Esophagus muscularis mucosa (tissue), 4 donors: Measurements from ENCODE around the gene MYL3. TPM values are rescaled to one million over a fixed set of nuclear protein-coding genes. Genes with fewer than 3 reads are reported as not detected.
A peak's percentile ranks its signal among the peaks of the same experiment; 100 is the strongest.

Experiments used
- DNase-seq: peaks from one replicate; pipeline ENCODE4 v3.0.0-alpha.2; 2017; ENCODE audit errors: extremely low spot score
- H3K27ac ChIP-seq, 4 donors: fragments of 200-600 bp; sonication (generic); replicated peaks in 1 of 4; 1 replicate in 3 of 4; 2 replicates in 1 of 4; pipeline ENCODE4 v1.5.1; 2016 to 2019; ENCODE audit warnings: mild to moderate bottlenecking in 1 of 4
- H3K27me3 ChIP-seq, 4 donors: fragments of 200-600 bp; sonication (generic); one replicate each; pipeline versions ENCODE4 v1.5.1 to v1.6.0; 2016 to 2019
- H3K36me3 ChIP-seq, 4 donors: fragments of 200-600 bp; sonication (generic); one replicate each; pipeline ENCODE4 v1.5.1; 2016 to 2019
- H3K4me1 ChIP-seq, 4 donors: fragments of 200-600 bp; sonication (generic); one replicate each; pipeline ENCODE4 v1.5.1; 2016 to 2019
- H3K4me3 ChIP-seq, 4 donors: fragments of 200-600 bp; sonication (generic); 1 replicate in 2 of 4; 2 replicates in 2 of 4; pipeline ENCODE4 v1.5.1; 2016 to 2019; ENCODE audit warnings: mild to moderate bottlenecking in 4 of 4, moderate library complexity in 1 of 4
- H3K9me3 ChIP-seq, 4 donors: fragments of 200-600 bp; sonication (generic); 1 replicate in 3 of 4; 2 replicates in 1 of 4; pipeline ENCODE4 v1.5.1; 2016 to 2019
- EP300 ChIP-seq: sonication (generic); formaldehyde crosslinking; IDR thresholded peaks from one replicate; pipeline ENCODE4 v1.6.1; 2017; ENCODE audit warnings: antibody characterized with exemption
- POLR2A ChIP-seq: fragments of 450-650 bp; IDR thresholded peaks from one replicate; pipeline ENCODE4 v1.6.1; 2017; ENCODE audit warnings: antibody characterized with exemption, moderate library complexity, mild to moderate bottlenecking, low read depth
- POLR2AphosphoS5 ChIP-seq, 2 donors: sonication (generic); formaldehyde crosslinking; IDR thresholded peaks; one replicate each; pipeline ENCODE4 v1.6.1; 2017; ENCODE audit warnings: antibody characterized with exemption in 2 of 2
- WGBS: methylation state at CpG from one replicate; pipeline ENCODE4 v1.1.5; 2018; 5-methylcytosine and 5-hydroxymethylcytosine counted together
- intact Hi-C: fragments of 100-400 bp; cut with DNase I; formaldehyde crosslinking; loops from one replicate; pipeline ENCODE4 v1.15.1; 2023
- total RNA-seq, 4 donors: library from RNA; depleted of rRNA; stranded (reverse); fragments of >200 nt; gene quantifications; one replicate each; pipeline versions ENCODE4 v1.1.0 to v1.2.1, GENCODE V29; 2016
- TF ChIP-seq, protein P1 (sequence below), 3 experiments: fragments of 200-600 bp in 2 of 3; fragments of 450-650 bp in 1 of 3; sonication (generic) in 2 of 3; IDR thresholded peaks; one replicate each; pipeline ENCODE4 v1.5.1; 2017 to 2019; ENCODE audit warnings: antibody characterized with exemption in 3 of 3, mild to moderate bottlenecking in 2 of 3, moderate library complexity in 1 of 3

The MYL3 gene
- total RNA-seq, 4 donors from 2014 or later = 0.83 to 13.0 (median 7.7) TPM

DNA sequence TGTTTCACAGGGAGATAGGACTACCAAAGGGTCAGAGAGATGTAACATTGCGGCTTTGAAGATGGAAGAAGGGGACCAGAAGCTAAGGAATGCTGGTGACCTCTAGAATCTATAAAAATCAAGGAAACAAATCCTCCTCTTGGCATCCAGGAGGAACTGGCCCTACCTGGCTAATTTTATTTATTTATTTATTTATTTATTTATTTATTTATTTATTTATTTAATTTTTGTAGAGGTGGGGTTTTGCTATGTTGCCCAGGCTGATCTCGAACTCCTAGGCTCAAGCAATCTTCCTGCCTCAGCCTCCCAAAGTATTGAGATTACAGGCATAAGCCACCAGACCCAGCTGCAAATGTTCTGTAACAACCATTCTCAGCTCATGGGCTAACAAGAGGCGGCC, 19.7 kb downstream of the MYL3 start:
- no peak for TF ChIP-seq POLR2AphosphoS5 (IDR thresholded peaks at IDR 0.05)
- no peak for TF ChIP-seq EP300
- no peak overlapping the region for H3K27ac ChIP-seq
- H3K27me3 ChIP-seq = no peaks in the 10 kb centered on the region
- intact Hi-C loops = no loop called here
- no peak overlapping the region for H3K4me3 ChIP-seq
- peaks cover 0 to 5% (median 0%) of the 10 kb centered on the region in 4 donors for H3K36me3 ChIP-seq
- peak; percentile 62 for DNase-seq
- 94% methylated on average over 3 of the region's 3 CpGs for WGBS
- H3K9me3 ChIP-seq = peaks cover 0 to 36% (median 27%) of the 10 kb centered on the region in 4 donors
- H3K4me1 ChIP-seq = peaks cover 23 to 36% (median 27%) of the 10 kb centered on the region in 4 donors

DNA sequence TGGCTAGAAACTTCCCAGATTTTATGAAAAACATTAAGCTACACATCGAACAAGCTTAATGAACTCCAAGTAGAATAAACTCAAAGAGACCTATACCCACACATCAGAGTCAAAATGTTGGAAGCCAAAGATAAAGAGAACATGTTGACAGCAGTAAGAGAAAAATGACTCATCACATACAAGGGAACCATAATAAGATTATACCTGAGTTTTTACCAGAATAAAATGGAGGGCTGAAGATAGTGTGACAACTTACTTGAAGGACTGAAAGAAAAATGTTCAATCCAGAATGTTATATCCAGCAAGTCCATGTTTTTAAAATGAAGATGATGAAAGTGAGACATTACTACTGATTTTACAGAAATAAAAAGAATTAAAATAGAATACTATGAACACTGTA, 22.8 kb downstream of the MYL3 start:
- Histone ChIP-seq H3K27ac (no peak overlapping the region), H3K27me3 (no peaks in the 10 kb centered on the region), H3K4me1 (peaks cover 7 to 10% (median 9%) of the 10 kb centered on the region in 4 donors), H3K36me3 (peaks cover 0 to 24% (median 0%) of the 10 kb centered on the region in 4 donors), H3K4me3 (no peak overlapping the region), H3K9me3 (peaks cover 0 to 49% (median 36%) of the 10 kb centered on the region in 4 donors)
- 76% methylated on average over 1 of the region's 1 CpG for WGBS
- TF ChIP-seq POLR2AphosphoS5 (IDR thresholded peaks at IDR 0.05) (no peak), POLR2A (no peak), EP300 (no peak)
- TF ChIP-seq, protein P1, sequence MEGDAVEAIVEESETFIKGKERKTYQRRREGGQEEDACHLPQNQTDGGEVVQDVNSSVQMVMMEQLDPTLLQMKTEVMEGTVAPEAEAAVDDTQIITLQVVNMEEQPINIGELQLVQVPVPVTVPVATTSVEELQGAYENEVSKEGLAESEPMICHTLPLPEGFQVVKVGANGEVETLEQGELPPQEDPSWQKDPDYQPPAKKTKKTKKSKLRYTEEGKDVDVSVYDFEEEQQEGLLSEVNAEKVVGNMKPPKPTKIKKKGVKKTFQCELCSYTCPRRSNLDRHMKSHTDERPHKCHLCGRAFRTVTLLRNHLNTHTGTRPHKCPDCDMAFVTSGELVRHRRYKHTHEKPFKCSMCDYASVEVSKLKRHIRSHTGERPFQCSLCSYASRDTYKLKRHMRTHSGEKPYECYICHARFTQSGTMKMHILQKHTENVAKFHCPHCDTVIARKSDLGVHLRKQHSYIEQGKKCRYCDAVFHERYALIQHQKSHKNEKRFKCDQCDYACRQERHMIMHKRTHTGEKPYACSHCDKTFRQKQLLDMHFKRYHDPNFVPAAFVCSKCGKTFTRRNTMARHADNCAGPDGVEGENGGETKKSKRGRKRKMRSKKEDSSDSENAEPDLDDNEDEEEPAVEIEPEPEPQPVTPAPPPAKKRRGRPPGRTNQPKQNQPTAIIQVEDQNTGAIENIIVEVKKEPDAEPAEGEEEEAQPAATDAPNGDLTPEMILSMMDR (IDR thresholded peaks at IDR 0.05) = no peak
- no peak for DNase-seq
- intact Hi-C loops = no loop called here

- intact Hi-C loops = no loop called here
- no peaks in the 10 kb centered on the region for H3K4me1 ChIP-seq
- peaks cover 0 to 41% (median 0%) of the 10 kb centered on the region in 4 donors for H3K36me3 ChIP-seq
- H3K27ac ChIP-seq = no peak overlapping the region
- TF ChIP-seq POLR2AphosphoS5 (IDR thresholded peaks at IDR 0.05) = no peak
- no peak for TF ChIP-seq EP300
- peaks cover 0 to 49% (median 36%) of the 10 kb centered on the region in 4 donors for H3K9me3 ChIP-seq
- no peak overlapping the region for H3K4me3 ChIP-seq
- no peak for DNase-seq
- WGBS = 59% methylated on average over 2 of the region's 2 CpGs
- H3K27me3 ChIP-seq = no peaks in the 10 kb centered on the region
These were observed 24.9 kb downstream of the MYL3 start for GRCh38 chr3:46838301-46838700.

DNA sequence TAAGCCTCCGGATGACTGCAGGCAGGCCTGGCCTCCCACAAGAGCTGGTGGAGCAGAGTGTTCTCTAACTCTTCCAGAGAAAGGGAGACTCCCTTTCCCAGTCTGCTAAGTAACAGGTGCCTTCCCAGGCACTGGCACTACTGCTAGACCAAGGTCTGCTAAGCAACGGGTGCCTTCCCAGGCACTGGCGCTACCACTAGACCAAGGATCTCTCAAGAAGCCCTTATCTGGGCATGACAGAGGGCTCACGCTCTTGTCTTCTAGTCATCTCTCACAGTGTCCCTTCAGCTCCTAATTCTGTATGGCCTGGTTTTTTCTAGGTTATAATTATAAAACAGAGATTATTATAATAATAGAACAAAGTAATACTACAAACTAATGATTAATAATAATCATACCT, 27.8 kb downstream of the MYL3 start:
- no peak overlapping the region for H3K27ac ChIP-seq
- H3K27me3 ChIP-seq = no peaks in the 10 kb centered on the region
- intact Hi-C loops = no loop called here
- H3K9me3 ChIP-seq = peaks cover 0 to 33% (median 22%) of the 10 kb centered on the region in 4 donors
- no peak for TF ChIP-seq POLR2AphosphoS5 (IDR thresholded peaks at IDR 0.05)
- no peak for TF ChIP-seq POLR2A
- no peaks in the 10 kb centered on the region for H3K4me1 ChIP-seq
- peaks cover 0 to 55% (median 0%) of the 10 kb centered on the region in 4 donors for H3K36me3 ChIP-seq
- WGBS = 98% methylated on average over 4 of the region's 4 CpGs
- no peak overlapping the region for H3K4me3 ChIP-seq
- peak; percentile 75 for DNase-seq

DNA sequence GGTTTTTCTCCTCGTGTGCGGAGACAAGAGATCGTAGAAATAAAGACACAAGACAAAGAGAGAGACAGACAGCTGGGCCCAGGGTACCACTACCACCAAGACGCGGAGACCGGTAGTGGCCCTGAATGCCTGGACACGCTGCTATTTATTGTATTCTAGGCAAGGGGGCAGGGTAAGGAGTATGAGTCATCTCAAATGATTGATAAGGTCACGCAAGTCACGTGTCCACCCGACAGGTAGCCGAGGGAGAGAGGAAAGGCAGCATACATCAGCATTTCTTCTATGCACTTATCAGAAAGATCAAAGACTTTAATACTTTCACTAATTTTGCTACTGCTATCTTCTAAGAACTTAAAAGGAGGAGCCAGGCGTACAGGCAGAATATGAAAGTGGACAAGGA, 28.2 kb downstream of the MYL3 start:
- H3K36me3 ChIP-seq = peaks cover 0 to 57% (median 0%) of the 10 kb centered on the region in 4 donors
- peak; percentile 60 for DNase-seq
- H3K9me3 ChIP-seq = peaks cover 0 to 29% (median 18%) of the 10 kb centered on the region in 4 donors
- TF ChIP-seq POLR2AphosphoS5 (IDR thresholded peaks at IDR 0.05) (no peak), POLR2A (no peak), EP300 (no peak)
- TF ChIP-seq, protein P1 (IDR thresholded peaks at IDR 0.05) = no peak
- H3K27ac ChIP-seq = no peak overlapping the region
- whole genome bisulfite sequencing = 89% methylated on average over 12 of the region's 12 CpGs
- no peaks in the 10 kb centered on the region for H3K4me1 ChIP-seq
- H3K4me3 ChIP-seq = no peak overlapping the region
- H3K27me3 ChIP-seq = no peaks in the 10 kb centered on the region
- intact Hi-C loops = no loop called here

DNA sequence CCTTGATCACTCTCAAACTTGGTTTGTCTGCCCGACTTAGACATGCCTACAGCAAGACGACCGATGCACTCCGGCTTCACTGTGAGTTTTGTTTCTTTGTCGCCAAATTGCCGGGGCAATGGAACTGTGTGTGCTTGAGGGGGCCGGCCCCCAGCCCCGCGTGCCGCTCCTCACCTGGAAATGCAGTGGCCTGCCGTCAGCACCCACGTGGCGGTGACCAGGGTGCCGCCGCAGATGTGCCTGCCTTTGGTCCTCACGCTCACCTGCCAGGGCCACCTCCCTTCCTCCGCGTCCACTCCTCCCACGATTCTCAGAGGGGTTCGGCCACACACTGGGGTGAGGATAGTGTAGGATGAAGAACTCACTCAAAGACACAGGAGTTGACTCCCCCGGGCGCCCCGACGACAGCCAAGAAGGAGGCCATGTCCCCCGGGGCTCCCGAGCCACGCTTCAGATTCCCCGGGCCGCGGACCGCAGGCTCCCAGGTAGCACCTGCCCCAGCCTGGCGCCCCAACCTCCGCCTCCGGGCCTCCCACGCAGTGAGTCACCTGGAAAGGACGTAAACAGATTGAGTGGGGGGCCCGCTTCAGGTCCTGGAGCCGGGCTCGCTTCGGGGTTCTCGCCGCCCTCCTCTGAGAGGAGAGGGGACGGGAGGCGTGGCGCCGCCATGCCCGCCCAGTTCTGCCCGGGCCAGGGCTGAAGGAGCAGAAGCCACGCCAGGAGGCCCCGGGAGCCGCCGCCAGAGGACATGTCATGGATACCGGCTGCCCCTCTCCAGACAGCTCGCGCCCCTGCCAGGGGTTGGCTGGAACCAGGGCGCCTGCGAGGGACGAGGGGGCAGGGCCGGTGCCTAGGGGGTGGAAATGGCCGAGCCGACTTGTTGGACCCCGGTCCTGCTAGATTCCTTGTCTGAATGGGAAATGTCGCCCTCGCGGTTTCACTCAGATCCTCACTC, 29.6 kb downstream of the MYL3 start:
- no peaks in the 10 kb centered on the region for H3K4me1 ChIP-seq
- TF ChIP-seq, protein P1 (IDR thresholded peaks at IDR 0.05) = no peak
- TF ChIP-seq POLR2AphosphoS5 (IDR thresholded peaks at IDR 0.05) = no peak
- TF ChIP-seq POLR2A = no peak
- TF ChIP-seq EP300 = no peak
- peaks cover 0 to 63% (median 0%) of the 10 kb centered on the region in 4 donors for H3K36me3 ChIP-seq
- no peaks in the 10 kb centered on the region for H3K27me3 ChIP-seq
- H3K4me3 ChIP-seq = no peak overlapping the region
- no peak overlapping the region for H3K27ac ChIP-seq
- peak; percentile 85 for DNase-seq
- peaks cover 0 to 15% (median 9%) of the 10 kb centered on the region in 4 donors for H3K9me3 ChIP-seq
- WGBS = 95% methylated on average over 44 of the region's 65 CpGs
- intact Hi-C loops = no loop called here
